HG03139 (cell line): ENCODE data around the gene SPTBN1.
A peak's percentile ranks its signal among the peaks of the same experiment; 100 is the strongest.

Source experiments
- ATAC-seq: cut with Tn5 transposase; IDR thresholded peaks from one replicate; pipeline ENCODE4 v1.9.1; 2021; ENCODE audit not compliant: unreplicated experiment

SPTBN1 gene

GRCh38 chr2:54627973-54628372 lies 171.8 kb downstream of the SPTBN1 start:
- ATAC-seq, result no peak

DNA sequence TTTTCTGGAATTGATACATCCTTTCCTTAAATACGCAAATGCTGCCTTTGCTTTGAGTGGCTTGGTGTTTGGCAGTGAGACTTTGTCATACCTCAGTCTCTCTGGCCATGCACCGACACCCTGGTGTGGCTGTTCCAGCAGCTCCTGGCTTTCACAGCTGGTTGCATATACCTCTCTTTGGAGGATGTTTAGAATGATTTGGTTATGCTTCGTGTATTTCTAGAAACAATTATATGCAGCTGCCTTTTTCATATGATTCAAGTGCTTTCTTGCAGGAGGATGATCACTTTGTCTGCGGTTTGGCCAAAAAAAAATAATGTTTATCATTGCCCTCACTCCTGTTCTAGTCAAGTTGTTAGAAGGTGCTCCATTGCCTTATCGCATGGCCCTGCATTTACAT lies 172.3 kb downstream of the SPTBN1 start:
- ATAC-seq, result no peak

GRCh38 chr2:54628957-54629356 lies 172.8 kb downstream of the SPTBN1 start:
- ATAC-seq, result no peak

DNA sequence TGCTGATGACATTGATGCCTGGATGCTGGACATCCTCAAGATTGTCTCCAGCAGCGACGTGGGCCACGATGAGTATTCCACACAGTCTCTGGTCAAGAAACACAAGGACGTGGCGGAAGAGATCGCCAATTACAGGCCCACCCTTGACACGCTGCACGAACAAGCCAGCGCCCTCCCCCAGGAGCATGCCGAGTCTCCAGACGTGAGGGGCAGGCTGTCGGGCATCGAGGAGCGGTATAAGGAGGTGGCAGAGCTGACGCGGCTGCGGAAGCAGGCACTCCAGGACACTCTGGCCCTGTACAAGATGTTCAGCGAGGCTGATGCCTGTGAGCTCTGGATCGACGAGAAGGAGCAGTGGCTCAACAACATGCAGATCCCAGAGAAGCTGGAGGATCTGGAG lies 173.3 kb downstream of the SPTBN1 start:
- no peak for ATAC-seq

GRCh38 chr2:54629914-54630857 lies 174.1 kb downstream of the SPTBN1 start:
- no peak for ATAC-seq

DNA sequence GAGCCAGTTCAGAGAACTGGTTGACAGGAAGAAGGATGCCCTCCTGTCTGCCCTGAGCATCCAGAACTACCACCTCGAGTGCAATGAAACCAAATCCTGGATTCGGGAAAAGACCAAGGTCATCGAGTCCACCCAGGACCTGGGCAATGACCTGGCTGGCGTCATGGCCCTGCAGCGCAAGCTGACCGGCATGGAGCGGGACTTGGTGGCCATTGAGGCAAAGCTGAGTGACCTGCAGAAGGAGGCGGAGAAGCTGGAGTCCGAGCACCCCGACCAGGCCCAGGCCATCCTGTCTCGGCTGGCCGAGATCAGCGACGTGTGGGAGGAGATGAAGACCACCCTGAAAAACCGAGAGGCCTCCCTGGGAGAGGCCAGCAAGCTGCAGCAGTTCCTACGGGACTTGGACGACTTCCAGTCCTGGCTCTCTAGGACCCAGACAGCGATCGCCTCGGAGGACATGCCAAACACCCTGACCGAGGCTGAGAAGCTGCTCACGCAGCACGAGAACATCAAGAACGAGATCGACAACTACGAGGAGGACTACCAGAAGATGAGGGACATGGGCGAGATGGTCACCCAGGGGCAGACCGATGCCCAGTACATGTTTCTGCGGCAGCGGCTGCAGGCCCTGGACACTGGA lies 174.9 kb downstream of the SPTBN1 start:
- no peak for ATAC-seq

DNA sequence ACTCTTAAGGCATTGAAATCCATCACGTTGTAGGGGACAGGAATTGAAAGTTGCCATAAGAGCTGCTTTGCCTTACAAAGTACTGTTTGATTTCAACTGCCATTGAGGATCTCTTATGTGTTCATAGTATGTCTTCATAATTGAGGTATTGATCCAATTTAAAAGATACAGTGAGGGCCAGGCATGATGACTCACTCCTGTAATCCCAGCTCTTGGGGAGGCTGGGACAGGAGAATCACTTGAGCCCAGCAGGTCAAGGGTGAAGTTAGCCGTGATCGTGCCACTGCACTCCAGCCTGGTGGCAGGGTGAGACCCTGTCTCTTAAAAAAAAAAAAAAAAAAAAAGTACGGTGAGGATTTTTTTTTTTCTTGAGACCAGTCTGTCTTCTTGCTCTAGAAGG lies 175.6 kb downstream of the SPTBN1 start:
- ATAC-seq, result no peak

DNA sequence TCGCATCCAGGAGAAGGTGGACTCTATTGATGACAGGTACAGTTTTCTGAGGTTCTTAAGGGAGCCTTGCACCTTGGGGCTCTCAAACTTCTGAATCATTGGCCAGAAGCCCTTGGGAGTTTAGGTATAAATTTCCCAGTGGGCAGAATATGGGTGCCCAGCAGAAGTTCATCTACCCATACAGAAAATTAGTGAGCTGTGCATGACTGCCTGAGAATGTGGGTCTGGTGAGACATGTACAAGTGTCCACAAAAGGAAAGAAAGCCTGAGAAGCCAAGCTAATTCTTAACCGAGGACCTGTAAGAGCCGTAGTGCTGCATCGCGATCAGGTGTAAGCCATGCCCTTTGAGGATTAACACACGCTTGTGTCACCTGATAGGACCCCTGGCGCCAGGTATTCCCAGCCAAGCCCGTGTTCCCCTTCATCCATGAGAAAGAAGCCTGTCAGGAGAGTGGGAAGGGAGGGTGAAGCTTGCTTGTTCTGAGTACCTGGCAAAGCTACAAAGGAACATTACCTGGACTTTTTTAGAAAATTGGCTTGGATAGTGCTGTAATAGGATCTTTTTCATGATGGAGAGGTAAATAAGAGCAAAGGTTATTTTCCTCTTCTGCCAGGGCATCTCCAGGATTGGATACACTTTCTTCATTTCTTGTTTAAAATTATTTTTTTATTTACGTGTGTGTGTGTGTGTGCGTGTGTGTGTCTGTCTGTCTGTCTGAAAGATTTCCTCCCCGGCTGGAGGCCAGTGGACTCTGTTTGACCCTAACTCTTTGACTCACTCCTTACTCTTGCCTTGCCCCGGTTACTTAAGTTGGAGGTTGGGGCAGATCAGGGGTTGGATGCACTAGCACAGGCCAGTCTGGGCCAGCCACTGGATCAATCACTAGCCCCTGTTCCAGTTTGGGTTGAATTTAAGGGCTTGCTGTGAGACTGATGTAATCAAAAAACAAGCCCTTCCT lies 176.9 kb downstream of the SPTBN1 start:
- no peak for ATAC-seq

- ATAC-seq, result no peak
Observed at GRCh38 chr2:54634021-54634420, 177.9 kb downstream of the SPTBN1 start.

DNA sequence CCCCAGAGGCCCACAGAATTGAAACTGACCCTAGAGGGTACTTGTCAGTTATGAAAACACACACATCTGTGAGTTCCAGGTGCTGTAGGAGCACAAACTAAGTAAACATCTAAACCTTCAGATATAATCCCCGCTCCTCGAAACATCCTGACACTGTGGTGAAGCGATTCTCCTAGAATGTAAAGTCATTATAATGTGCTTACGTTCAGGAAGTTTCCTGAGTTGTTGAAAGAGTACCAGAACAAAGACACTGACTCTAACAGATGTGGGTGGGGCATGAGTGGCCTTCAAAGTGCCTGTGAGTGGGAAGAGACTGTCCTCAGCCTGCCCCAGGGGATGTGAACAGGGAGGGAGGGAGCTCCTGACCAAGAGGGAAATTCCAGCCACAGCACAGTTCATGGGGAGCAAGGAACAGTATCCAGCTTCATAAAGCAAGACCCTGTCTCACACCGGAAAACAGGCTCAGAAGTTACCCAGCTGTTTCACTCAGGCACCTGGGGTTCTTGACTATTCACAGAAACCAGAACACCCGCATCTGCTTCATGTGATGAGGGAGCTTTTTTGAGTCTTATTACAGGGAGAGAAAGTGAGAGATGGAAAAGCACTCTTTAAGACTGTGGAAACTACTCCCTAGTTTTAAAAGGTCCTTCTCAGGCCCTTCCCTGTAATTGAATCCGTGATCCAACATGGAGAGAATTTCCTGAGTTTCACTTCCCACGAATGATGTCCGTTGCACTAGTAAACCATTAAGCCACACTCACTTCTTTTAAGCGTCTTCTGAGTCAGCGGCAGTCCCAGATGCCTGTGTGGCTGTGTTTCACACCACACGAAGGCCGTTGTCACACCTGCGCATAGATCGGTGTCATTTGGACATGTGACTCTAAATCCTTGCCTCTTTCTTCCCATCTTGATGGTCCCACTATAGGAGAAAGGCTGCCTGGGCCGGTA lies 178.7 kb downstream of the SPTBN1 start:
- ATAC-seq, result peak; percentile 61

- no peak for ATAC-seq
Observed at GRCh38 chr2:54635554-54636152, 179.5 kb downstream of the SPTBN1 start.

DNA sequence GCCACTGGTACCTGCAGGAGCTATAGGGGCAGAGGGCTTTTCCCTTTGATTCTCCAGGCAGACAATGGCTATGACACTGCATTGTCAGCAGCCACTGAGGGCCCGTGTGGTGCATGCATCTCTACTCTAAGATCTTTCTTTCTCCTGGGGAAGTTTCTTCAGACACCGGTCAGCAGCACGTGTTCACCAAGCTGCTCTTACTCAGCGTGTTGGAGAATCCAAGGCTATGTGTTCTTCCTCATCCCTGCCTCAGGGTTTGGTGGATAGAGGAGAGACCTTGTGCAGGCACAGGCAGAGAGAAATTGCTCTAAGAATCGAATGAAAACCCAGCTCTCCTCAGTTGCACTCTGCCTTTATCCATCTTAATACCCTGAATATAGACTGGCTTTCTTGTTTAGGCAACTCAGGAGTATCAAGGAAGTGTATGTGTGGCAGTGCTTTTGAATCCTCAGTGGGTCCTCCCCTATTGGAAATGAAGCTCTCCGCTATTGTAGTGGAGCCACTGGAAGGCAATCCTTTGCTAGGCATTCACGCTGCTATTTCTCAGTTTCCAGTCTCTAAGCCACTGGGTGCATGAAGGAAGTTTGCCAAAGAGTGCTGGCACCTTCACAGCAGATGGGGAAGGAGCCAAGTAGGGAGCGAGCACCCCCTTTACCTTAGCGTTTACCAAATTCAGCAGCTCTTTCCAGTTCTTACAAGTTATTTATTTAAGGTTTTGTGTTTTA lies 180.4 kb downstream of the SPTBN1 start:
- ATAC-seq, result no peak

GRCh38 chr2:54638103-54638502 lies 182.0 kb downstream of the SPTBN1 start:
- no peak for ATAC-seq

GRCh38 chr2:54638774-54639187 lies 182.7 kb downstream of the SPTBN1 start:
- no peak for ATAC-seq

- no peak for ATAC-seq
Observed at GRCh38 chr2:54639609-54640008, 183.5 kb downstream of the SPTBN1 start.

DNA sequence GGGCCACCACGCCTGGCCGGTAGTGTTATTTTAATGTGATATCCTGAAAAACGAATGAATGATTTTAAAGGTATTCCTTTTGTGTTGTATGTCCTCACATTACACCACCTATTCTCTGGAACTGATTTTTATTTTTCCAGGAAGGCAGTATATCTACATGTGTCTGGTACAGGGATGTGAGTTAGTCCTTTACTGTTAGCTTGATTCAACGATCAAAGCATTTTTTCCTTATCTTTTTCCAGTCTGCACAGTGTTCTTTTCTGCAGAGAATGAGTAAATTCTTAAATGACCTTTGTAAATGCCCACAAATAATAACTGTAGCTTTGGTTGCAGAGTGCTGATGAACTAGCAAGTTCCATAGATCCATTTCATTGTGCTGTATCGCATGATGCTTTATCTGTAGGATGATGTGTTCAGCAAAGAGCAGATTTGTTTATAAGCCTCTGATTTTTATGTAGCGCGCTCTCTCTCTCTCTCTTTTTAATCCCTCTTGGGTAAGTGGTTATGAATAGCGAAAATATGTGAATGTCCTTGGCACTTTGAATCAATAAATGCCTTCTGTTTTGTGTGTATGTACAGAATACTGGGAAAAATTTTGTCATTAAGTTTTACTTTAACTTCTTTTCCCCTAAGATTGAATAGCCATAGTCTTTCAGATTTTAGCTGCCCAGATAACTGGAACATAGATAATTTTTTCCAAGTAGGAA lies 184.9 kb downstream of the SPTBN1 start:
- no peak for ATAC-seq

GRCh38 chr2:54641988-54642387 lies 185.9 kb downstream of the SPTBN1 start:
- no peak for ATAC-seq

GRCh38 chr2:54642677-54643430 lies 186.7 kb downstream of the SPTBN1 start:
- ATAC-seq, result no peak
